GM19395 (cell line): ENCODE measurements around the gene CCDC92.

Source experiments
- ATAC-seq: cut with Tn5 transposase; IDR thresholded peaks from one replicate; pipeline ENCODE4 v1.9.1; 2021; ENCODE audit warnings: mild to moderate bottlenecking, moderate library complexity; ENCODE audit not compliant: unreplicated experiment

CCDC92 gene

DNA sequence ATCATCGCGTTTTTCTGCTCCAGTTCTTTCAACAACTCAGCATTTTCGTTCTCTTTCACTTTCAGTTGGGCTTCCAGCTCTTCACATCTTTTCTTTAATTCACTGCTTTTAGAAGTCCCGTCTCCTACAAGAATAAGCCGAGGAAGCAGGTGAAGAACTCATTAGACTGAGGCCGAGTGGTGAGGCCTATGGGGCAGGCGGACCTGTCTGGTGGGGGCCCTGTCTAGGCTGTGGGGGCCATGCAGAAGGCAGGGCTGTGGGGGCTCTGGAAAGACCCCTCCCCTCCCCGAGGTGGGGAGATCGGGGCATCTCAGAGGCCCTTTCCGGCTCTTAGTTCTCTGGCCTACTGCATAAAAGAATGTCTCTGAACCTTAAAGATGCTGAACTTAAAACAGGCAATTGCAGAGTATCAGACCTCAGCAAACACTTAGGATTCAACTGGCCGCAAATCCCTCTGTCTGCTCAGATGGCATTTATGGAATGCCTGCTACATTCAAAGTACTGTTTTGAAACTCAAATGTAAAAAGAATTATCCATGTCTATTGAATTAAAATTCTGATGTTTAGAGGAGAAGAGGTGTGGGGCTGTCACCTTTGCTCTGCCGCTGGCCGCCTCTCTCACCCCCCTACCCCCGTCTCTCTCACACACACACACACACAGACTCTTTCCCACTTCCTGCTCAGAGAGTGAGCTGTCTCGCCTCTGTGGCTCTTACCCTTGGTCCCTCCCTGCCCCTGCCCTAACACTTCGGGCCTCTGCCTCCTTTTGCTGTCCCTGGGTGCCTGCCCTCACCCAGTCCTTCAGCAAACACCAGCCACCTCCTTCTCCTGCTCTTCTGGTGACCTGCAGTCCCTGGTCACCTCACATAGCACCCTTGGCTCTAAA is 34.7 kb downstream of the CCDC92 start:
- ATAC-seq, result no peak

DNA sequence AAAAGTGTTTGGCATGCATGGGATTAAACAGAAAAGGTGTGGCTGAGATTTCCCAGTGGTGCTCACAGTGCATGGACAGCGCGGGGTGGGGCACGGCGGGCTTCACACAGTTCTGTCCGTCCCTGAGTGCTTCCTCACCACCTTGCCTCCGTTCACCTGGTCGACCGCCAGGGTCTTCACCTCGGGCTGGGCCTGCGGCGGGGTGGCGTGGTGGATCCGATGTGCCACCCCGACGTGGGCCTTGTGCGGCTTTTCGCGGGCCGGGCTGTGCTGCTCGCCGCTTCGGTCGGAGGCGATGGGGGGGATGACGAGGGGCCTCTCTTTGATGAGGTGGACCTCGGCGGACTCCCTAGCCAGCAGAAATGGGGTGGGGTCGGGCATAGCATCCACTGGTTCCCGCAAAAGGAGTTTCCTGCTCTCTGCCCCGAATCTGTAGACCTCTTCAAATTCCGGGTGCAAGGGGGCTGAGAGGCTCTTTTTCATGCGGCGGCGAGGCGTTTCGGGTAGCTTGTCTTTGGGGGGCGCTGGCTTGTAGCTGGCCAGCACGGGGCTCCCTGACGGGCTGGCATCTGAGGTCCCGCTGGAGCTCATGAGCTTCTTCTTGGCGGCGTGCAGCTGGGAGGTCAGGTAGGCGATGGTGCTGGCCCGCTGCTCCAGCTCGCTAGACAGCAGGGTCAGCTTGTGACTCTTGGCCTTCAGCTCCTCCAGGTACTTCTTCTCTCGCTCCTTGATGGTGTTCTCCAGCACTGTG is 35.5 kb downstream of the CCDC92 start:
- no peak for ATAC-seq

DNA sequence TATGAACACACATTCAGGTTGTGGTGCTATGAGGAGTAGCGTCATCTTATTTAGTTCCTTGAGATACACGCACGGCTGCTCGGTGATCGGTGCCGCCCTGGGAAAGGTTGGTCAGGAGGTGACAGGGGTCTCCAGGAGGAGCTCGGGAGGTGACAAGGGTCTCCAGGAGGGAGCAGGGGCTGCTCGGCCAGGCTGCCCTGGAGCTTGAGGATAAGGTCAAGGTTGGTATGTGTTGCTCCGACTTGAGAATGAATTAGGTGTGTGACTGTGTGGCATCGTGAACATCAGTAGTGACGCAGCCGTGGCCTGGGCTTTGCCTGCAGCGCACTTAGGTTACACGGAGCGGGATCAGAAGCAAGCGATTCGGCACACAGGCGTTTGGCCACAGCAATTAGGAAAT is 36.2 kb downstream of the CCDC92 start:
- ATAC-seq, result no peak

DNA sequence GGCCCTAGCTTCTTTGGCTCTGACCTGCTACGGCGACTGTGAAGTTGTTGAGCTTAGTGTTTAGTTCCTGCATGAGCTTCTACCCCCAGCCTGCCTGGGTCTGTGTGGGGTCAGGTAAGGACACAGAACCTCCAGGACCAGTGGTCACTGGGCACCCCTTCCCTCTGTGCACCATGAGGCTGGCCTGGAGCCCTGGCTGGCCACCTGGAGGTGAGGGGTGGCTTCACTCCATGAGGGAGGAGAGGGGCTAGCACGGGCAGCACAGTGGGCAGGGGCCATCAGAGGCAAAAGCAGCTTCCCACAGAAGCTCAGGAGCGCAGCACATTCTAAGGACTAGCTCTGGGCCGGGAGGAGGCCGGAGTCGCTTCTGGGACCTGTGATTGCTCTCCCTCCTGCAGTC is 36.7 kb downstream of the CCDC92 start:
- no peak for ATAC-seq

DNA sequence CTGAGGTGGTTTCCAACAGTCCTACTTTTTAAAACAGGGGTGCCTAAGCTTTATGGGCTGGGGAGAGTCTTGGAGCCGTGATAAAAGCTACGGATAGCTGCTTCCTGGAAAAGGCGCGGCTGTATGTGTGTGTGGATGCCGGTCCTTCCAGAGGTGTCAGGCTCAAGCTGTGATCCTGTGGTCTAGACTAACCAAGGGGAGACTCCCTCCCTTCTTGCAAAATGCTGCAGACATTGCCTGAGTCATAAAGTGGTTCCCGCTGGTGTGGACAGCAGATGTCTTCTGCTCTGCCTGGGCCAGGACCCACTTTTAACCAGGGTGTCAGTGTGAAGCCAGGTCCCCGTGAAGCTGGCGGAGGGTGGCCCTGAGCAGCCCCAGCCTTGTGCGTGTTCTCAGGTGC is 37.8 kb downstream of the CCDC92 start:
- ATAC-seq, result no peak

GRCh38 chr12:123934016-123934620 is 38.5 kb downstream of the CCDC92 start:
- no peak for ATAC-seq

- no peak for ATAC-seq
Observed at GRCh38 chr12:123933214-123933613, 39.4 kb downstream of the CCDC92 start.

DNA sequence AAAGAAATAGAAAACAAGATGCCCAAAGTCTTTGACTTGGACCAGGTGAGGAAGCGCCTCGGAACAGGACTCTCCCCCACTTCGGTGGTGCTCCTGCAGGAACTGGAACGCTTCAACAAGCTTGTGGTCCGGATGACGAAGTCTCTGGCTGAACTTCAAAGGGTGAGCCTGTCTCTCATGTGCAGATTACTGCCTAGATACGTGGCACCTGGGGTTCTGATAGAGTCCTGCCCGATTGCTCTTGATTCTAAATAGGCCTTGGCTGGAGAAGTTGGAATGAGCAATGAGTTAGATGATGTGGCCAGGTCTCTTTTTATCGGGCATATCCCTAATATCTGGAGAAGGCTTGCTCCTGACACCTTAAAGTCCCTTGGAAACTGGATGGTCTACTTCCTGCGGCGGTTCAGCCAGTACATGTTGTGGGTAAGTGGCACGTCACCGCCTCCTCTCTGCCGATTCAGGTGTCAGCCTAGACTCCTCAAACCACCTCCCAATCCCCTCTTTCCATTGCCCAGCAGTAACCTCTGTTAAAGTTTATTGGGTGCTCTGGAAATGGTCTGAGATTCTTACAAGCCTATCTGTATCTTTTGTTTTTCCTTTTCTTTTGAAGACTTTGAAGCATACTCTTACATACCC is 40.8 kb downstream of the CCDC92 start:
- no peak for ATAC-seq

GRCh38 chr12:123929946-123930583 is 42.6 kb downstream of the CCDC92 start:
- no peak for ATAC-seq

GRCh38 chr12:123928897-123929296 is 43.7 kb downstream of the CCDC92 start:
- ATAC-seq, result no peak

GRCh38 chr12:123928274-123928865 is 44.3 kb downstream of the CCDC92 start:
- no peak for ATAC-seq

DNA sequence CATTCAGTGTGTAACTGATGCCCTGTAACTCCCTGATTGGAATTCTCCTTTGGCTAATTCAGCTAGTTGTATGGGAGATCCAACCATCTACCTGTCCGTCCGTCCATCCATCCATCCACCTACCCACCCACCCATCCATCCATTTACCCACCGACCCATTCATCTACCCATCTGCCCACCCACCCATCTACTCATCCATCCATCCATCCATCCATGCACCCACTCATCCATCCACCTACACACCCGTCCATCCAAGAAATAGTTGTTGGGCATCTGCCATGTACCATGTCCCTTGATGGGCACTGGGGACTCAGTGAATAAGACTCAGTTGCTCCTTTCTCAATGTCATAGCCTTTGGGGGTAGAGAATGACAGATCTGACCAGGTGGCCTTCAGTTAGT is 48.1 kb downstream of the CCDC92 start:
- ATAC-seq, result no peak

DNA sequence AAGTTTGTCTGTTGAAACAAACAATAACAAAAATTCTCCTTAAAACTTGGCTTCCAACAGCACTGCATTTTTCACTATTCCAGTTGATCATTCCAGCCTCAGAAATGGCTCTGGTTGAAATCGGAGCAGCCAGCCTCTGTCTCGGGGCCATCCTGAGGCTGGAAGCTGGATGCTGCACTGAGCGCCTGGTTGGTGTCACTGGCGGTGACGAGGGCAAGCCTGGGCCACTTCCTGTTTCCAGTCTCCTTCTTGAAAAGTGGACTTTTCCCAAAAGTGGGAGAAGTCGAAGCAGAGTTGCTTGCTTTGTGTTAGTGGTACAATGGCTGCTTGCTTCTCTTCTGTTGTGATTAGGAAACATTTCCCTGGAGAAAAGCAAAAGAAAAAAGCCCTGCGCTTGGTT is 48.7 kb downstream of the CCDC92 start:
- no peak for ATAC-seq

- no peak for ATAC-seq
Observed at GRCh38 chr12:123923038-123923437, 49.6 kb downstream of the CCDC92 start.

- no peak for ATAC-seq
Observed at GRCh38 chr12:123919980-123920360, 52.7 kb downstream of the CCDC92 start.

GRCh38 chr12:123917337-123917850 is 55.2 kb downstream of the CCDC92 start:
- no peak for ATAC-seq

DNA sequence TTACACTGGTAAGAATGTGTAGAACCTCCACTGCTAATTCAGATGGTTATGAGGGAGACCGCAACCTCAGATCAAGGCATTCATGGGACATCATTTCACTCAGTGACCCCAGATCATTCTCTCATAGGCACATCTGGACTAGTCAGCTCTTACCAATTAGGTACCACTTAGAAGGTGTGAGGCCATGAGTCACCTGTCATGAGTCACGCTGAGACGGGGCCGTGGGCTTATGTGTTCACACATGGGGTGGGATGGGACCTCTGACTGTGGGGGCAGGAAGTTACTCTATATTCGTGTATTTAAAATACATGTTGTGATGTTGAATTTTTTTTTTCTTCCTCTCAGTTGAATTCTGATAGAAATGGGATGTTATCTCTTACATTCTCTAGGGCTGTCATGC is 55.9 kb downstream of the CCDC92 start:
- no peak for ATAC-seq

GRCh38 chr12:123914726-123915333 is 57.8 kb downstream of the CCDC92 start:
- no peak for ATAC-seq

- ATAC-seq, result no peak
Observed at GRCh38 chr12:123912415-123913380, 59.9 kb downstream of the CCDC92 start.
